HG03457 (cell line): ENCODE measurements around the gene AK1.
"Not testable (repeated sequence)": the region's sequence is repeated elsewhere in the genome, so short reads cannot be mapped to it uniquely, and the experiment has no call there.

ENCODE experiments used
- ATAC-seq: cut with Tn5 transposase; IDR thresholded peaks from one replicate; pipeline ENCODE4 v1.9.1; 2021; ENCODE audit warnings: moderate number of reproducible peaks; ENCODE audit not compliant: unreplicated experiment

AK1 gene

GRCh38 chr9:127848756-127849504 is 28.5 kb downstream of the AK1 start:
- ATAC-seq, result no peak

GRCh38 chr9:127847833-127848755 is 29.4 kb downstream of the AK1 start:
- no peak for ATAC-seq

GRCh38 chr9:127847178-127847510 is 30.3 kb downstream of the AK1 start:
- no peak for ATAC-seq

- ATAC-seq, result no peak
These were observed 30.9 kb downstream of the AK1 start for GRCh38 chr9:127846443-127847177.

- ATAC-seq, result not testable (repeated sequence)
These were observed 31.9 kb downstream of the AK1 start for GRCh38 chr9:127845619-127846018.

GRCh38 chr9:127844821-127845359 is 32.6 kb downstream of the AK1 start:
- ATAC-seq, result no peak

- no peak for ATAC-seq
These were observed 36.2 kb downstream of the AK1 start for GRCh38 chr9:127841087-127841835.

- no peak for ATAC-seq
These were observed 38.9 kb downstream of the AK1 start for GRCh38 chr9:127838375-127839078.

GRCh38 chr9:127837346-127837745 is 40.1 kb downstream of the AK1 start:
- no peak for ATAC-seq

GRCh38 chr9:127836561-127836960 is 40.9 kb downstream of the AK1 start:
- ATAC-seq, result not testable (repeated sequence)

GRCh38 chr9:127835991-127836516 is 41.4 kb downstream of the AK1 start:
- no peak for ATAC-seq

GRCh38 chr9:127833555-127833954 is 43.9 kb downstream of the AK1 start:
- ATAC-seq, result no peak

- ATAC-seq, result no peak
These were observed 45.2 kb downstream of the AK1 start for GRCh38 chr9:127832248-127832647.

GRCh38 chr9:127829205-127829906 is 48.1 kb downstream of the AK1 start:
- ATAC-seq, result no peak

GRCh38 chr9:127828262-127829031 is 49.0 kb downstream of the AK1 start:
- no peak for ATAC-seq

- no peak for ATAC-seq
These were observed 51.1 kb downstream of the AK1 start for GRCh38 chr9:127826253-127826913.

- ATAC-seq, result no peak
These were observed 52.0 kb downstream of the AK1 start for GRCh38 chr9:127825319-127826051.
